Activated CD8-positive, alpha-beta memory T cell treated with anti-CD3 and anti-CD28 coated beads, Interleukin-2, amount 50 U/mL, for 24 hours (primary cell): ENCODE results near the gene FNDC4.

ENCODE experiments used
- DNase-seq: peaks from one replicate; pipeline ENCODE4 v3.0.0-alpha.2; 2020; ENCODE audit errors: extremely low read depth

FNDC4 gene

DNA sequence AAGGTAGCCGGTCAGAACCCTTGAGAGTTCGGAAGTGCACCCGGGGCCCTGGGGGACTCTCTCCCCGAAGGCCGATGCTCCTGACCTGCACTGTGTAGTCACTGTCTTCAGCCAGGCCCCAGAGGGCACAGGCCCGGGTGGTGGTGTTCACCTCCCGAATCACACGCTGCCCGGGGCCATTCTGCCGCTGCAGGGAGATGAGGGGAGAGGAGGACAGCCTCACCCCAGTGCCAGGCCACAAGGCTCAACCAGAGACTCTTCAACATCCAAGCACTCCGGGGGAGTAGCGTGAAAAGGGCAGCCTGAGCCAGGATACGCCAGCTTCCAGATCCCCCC, 1.1 kb downstream of the FNDC4 start:
- DNase-seq: no peak

GRCh38 chr2:27492557-27492956, 2.4 kb downstream of the FNDC4 start:
- DNase-seq: no peak

GRCh38 chr2:27489498-27490397, 5.3 kb downstream of the FNDC4 start, which contains the start of gene IFT172:
TSS of gene IFT172 (minus strand) at chr2:27489743. CDS start at chr2:27489653, 90 bp downstream.
- DNase-seq: peak; percentile 98

DNA sequence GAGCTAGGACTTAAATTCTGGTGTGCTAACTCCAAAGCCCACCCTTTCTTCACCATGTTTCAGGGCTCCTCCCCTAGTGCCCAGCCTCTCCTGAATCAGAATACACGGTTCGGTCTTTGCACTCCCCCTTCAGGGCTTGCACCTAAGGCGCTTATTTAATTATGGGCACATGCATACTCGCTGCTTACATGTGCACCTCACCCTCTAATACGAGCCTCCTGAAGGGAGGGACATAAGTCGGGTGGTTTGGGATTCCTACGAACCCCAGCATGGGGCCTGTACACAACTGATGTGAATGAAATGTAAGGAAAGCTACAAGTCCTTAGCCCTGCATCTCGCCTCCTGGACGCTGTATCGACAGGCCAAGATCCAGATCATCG, 5.9 kb downstream of the FNDC4 start:
- no peak for DNase-seq

- DNase-seq: no peak
Measured at GRCh38 chr2:27485496-27485895, 9.5 kb downstream of the FNDC4 start.

- no peak for DNase-seq
Measured at GRCh38 chr2:27471961-27472360, 23.0 kb downstream of the FNDC4 start.

- DNase-seq: no peak
Measured at GRCh38 chr2:27464443-27464842, 30.6 kb downstream of the FNDC4 start.

- no peak for DNase-seq
Measured at GRCh38 chr2:27461118-27461517, 33.9 kb downstream of the FNDC4 start.

DNA sequence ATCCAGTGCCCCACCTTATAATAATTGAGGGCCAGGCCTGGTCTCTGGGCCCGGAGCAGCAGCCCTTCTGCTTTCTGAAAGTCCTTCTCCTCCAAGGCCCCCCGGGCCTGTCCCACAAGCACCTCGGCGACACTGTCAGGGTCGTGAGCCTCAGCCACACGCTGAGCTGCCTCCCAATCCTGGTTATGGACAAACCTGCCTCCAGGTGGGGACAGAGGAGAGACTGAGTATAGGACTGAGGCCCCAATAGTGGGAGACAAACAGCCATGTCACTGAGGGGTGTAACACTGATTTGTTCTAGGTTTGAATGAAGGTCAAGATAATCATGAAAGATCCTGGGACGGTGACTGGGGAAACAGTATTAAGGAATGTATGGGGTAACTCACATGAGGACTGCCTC, 41.0 kb downstream of the FNDC4 start:
- no peak for DNase-seq

DNA sequence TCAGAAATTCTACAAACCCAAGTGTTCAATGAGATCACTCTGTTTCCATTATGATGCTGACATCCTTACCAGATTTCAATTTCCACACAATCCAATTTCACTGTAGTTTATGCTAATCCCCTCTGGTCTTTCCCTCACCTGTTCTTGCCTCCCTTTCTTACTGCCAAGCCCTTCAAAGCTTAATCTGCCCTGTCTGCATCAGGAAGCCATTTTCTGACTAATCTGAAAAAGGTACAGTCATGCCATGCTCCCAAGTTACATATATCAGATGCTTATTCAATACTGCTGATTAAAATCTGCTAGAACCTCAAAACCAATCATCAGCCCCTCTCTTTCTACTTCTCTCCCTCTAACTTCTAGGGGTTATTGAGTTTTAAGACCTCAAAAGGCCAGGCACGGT, 43.9 kb downstream of the FNDC4 start:
- DNase-seq: no peak

DNA sequence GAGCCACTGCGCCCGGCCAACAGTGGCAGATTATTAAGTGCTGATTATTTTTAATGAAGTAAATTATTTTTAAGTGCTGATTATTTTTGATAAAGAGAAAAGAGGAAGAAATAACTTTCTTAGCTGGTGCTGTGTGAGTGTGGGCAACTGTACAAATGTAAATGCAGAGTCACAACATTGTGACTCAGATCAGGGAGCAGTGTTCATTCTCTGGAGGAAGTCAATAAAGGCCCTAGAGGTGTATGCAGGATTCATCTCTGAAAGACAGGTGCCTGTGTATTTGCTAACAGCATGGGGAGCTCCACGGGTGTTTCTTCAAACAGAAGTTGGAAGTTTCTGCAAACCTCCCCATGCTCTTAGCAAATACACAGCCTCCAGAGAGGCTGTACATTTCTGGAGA, 46.6 kb downstream of the FNDC4 start:
- no peak for DNase-seq

- DNase-seq: no peak
Measured at GRCh38 chr2:27446057-27446456, 48.9 kb downstream of the FNDC4 start.

DNA sequence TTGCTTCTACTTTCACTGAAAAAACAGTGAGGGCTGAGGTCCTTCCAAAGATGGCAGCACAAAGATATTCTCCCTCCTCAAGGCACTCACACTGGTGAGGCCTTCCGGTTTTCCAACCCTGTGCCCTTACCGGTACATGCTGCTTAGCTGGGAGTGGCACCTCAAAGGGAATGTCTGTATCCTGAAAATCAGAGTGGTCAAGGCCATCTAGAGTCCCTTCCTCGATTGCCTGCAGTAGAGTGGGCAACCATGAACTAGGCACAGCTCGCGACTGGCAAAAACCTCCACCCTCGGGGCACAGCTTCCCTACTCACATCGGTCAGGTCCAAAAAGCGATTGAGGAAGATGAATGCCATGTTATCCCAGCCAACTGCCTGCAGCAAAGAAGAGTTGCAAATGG, 49.4 kb downstream of the FNDC4 start:
- no peak for DNase-seq

DNA sequence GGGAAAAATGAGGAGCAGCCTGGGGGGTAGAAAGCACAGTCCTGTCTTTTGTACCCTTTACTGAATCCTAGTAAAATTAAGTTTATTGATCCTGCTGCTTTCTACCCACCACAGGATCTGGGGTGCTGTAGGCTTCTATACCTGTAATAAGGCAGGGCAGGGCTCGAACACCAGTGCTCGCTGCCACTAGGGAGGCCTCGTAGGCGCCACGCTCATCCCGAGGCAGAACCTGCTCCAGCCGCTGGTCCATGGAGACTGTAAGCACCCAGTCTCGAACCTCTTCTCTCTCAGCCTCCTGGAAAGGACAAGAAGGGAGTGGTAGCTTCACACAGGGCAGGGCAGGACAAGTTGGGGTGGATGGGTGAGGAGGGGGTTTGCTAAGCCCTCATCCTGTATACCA, 49.8 kb downstream of the FNDC4 start:
- no peak for DNase-seq

DNA sequence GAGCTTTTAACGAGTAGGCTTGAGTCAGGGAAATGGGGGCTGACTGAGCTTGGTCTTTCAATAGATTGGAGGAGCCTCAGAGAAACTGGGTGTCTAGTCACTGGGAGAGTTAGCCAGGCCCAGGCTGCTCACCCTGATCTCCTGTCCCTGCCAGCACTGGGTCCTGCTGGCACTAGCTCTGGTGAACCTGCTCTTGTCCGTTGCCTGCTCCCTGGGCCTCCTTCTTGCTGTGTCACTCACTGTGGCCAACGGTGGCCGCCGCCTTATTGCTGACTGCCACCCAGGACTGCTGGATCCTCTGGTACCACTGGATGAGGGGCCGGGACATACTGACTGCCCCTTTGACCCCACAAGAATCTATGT, 52.1 kb downstream of the FNDC4 start:
- DNase-seq: no peak

DNA sequence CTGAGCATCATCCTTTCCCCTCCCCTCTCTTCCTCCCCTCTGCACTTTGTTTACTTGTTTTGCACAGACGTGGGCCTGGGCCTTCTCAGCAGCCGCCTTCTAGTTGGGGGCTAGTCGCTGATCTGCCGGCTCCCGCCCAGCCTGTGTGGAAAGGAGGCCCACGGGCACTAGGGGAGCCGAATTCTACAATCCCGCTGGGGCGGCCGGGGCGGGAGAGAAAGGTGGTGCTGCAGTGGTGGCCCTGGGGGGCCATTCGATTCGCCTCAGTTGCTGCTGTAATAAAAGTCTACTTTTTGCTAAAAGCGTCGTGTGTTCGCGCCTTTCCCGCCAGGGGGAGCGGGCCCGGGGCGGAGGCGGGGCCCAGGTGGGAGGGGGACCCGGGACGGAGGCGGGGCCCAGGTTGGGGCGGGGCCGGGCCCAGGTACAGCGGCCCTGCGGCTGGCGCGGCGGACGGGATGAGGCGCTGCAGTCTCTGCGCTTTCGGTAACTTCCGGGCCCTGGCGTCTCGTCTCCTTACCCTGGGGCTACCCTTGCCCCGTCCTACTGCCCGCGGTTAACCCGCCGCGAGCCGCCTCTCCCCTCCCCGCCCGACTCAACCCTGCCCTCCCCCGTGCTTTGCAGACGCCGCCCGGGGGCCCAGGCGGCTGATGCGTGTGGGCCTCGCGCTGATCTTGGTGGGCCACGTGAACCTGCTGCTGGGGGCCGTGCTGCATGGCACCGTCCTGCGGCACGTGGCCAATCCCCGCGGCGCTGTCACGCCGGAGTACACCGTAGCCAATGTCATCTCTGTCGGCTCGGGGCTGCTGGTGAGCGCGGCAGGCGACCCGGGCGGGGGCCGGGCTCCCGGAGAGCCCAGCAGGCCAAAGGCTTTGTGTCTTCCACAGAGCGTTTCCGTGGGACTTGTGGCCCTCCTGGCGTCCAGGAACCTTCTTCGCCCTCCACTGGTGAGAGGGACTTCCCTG, 52.8 kb downstream of the FNDC4 start, which contains the start of gene KRTCAP3:
Gene KRTCAP3 (plus strand): TSS at position 424 of the 962 bp plus-strand sequence. CDS start 32 bp downstream, at position 456.
- DNase-seq: no peak
